SK-N-SH treated with all-trans-retinoic acid at 6 μM for 48 hours (cell line): ENCODE measurements around the gene TTC28.

Experiments
- ISL1 ChIP-seq: fragments of 250-450 bp; sonication (Bioruptor Pico); IDR thresholded peaks from 2 replicates; pipeline ENCODE4 v2.1.2; 2022; ENCODE audit warnings: mild to moderate bottlenecking, moderate library complexity
- TOX ChIP-seq: fragments of 250-450 bp; sonication (Bioruptor Pico); IDR thresholded peaks from 2 replicates; pipeline ENCODE4 v1.8.0; 2021; ENCODE audit warnings: mild to moderate bottlenecking, moderate library complexity, borderline replicate concordance
- ZC3H10 ChIP-seq: fragments of 250-450 bp; sonication (Bioruptor Pico); IDR thresholded peaks from 2 replicates; pipeline ENCODE4 v1.5.1; 2021; ENCODE audit warnings: mild to moderate bottlenecking, moderate library complexity
- ZNF565 ChIP-seq: fragments of 450-650 bp; formaldehyde crosslinking; conservative IDR thresholded peaks from 2 replicates; pipeline ENCODE4 v1.5.0; 2020; ENCODE audit warnings: low read depth, mild to moderate bottlenecking, moderate library complexity
- TF ChIP-seq, protein P1 (sequence below): fragments of 250-450 bp; sonication (Bioruptor Pico); IDR thresholded peaks from 2 replicates; pipeline ENCODE4 v1.8.0; 2020; ENCODE audit warnings: mild to moderate bottlenecking, moderate library complexity, borderline replicate concordance

DNA sequence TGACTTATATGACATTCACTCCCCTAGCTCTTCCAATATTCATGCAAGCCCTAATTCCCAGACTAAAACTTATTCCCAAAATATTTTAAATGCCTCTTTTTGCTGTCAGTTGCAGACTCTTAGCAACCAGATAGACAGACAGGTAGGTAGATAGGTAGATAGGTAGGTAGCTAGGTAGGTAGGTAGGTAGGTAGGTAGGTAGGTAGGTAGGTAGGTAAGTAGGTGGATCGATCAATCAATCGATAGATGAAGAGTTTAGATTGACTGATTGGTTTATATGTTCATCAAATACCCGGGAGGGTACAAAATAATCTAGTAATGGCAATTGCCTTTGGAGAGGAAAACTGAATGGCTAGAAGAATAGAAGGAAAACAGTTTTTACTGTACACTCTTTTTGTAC lies 86.3 kb downstream of the TTC28 start:
- no peak for TF ChIP-seq ISL1 (CRISPR knock-in tag)
- no peak for TF ChIP-seq ZNF565
- TF ChIP-seq, protein P1, sequence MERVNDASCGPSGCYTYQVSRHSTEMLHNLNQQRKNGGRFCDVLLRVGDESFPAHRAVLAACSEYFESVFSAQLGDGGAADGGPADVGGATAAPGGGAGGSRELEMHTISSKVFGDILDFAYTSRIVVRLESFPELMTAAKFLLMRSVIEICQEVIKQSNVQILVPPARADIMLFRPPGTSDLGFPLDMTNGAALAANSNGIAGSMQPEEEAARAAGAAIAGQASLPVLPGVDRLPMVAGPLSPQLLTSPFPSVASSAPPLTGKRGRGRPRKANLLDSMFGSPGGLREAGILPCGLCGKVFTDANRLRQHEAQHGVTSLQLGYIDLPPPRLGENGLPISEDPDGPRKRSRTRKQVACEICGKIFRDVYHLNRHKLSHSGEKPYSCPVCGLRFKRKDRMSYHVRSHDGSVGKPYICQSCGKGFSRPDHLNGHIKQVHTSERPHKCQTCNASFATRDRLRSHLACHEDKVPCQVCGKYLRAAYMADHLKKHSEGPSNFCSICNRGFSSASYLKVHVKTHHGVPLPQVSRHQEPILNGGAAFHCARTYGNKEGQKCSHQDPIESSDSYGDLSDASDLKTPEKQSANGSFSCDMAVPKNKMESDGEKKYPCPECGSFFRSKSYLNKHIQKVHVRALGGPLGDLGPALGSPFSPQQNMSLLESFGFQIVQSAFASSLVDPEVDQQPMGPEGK (CRISPR knock-in tag), result no peak
- TF ChIP-seq TOX (CRISPR knock-in tag), result no peak
- no peak for TF ChIP-seq ZC3H10 (CRISPR knock-in tag)
